ENCODE measurements around the gene PLCL2. TPM values are rescaled to one million over a fixed set of nuclear protein-coding genes. Genes with fewer than 3 reads are reported as not detected.

PLCL2 gene
- polyA plus RNA-seq, 2 of the 4 experiments (the other 2 are of a cell fraction), result 2.1 to 3.0 TPM

- H3K4me2 ChIP-seq, result no peak overlapping the region
- no peak for FAIRE-seq
- CTCF ChIA-PET, result no interaction called here
Observed at GRCh38 chr3:16887130-16887529, 2.4 kb downstream of the PLCL2 start.

DNA sequence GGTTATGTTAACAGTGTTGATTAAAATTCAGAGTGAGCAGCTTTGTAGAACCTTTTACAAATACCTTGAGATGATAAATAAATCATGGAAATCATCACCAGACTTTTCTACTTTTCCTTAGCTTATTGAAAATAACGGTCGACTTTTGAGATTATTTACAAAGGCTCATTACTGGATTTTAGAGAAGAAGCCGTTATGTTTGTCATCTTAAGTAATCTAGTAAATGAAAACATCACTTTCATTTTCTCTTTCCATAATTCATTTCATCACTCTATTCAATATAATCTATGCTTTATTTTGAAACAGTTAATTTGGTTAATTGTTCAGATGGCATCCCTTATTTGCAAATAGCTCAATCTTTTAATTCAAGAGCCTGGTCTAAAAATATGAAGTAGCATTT is 3.6 kb downstream of the PLCL2 start:
- no peak overlapping the region for H3K4me2 ChIP-seq
- ChIA-PET POLR2A (no interaction called here), CTCF (no interaction called here)
- 61% methylated on average over 3 of the region's 3 CpGs for WGBS (ENCODE audit: missing lambda C conversion rate)
- H3K4me3 ChIP-seq, result no peak overlapping the region
- H3K9me3 ChIP-seq, result no peaks in the 10 kb centered on the region
- TF ChIP-seq PHF8 (IDR thresholded peaks at IDR 0.05; ENCODE audit: borderline replicate concordance, low read depth) (no peak), HES2 (IDR thresholded peaks at IDR 0.05) (no peak), ESRRA (IDR thresholded peaks at IDR 0.05; ENCODE audit: borderline replicate concordance, low read length) (no peak), FOSL2 (IDR thresholded peaks at IDR 0.05) (no peak), FOSL2 (CRISPR knock-in tag; IDR thresholded peaks at IDR 0.05) (no peak), MAZ (IDR thresholded peaks at IDR 0.05; ENCODE audit: borderline replicate concordance, low read depth, low read length) (no peak), NFE2L2 (conservative IDR thresholded peaks at IDR 0.05; ENCODE audit: low read length) (no peak), EHMT2 (IDR thresholded peaks at IDR 0.05; ENCODE audit: low read depth) (no peak), JUN (IDR thresholded peaks at IDR 0.05) (no peak), POLR2A (IDR thresholded peaks at IDR 0.05; ENCODE audit: low read length) (no peak), SREBF2 (IDR thresholded peaks at IDR 0.05) (no peak), MAFK (IDR thresholded peaks at IDR 0.05; ENCODE audit: partially characterized antibody) (no peak), PBX3 (IDR thresholded peaks at IDR 0.05) (no peak), RARB (CRISPR knock-in tag; IDR thresholded peaks at IDR 0.05) (no peak)
- TF ChIP-seq, protein P1, sequence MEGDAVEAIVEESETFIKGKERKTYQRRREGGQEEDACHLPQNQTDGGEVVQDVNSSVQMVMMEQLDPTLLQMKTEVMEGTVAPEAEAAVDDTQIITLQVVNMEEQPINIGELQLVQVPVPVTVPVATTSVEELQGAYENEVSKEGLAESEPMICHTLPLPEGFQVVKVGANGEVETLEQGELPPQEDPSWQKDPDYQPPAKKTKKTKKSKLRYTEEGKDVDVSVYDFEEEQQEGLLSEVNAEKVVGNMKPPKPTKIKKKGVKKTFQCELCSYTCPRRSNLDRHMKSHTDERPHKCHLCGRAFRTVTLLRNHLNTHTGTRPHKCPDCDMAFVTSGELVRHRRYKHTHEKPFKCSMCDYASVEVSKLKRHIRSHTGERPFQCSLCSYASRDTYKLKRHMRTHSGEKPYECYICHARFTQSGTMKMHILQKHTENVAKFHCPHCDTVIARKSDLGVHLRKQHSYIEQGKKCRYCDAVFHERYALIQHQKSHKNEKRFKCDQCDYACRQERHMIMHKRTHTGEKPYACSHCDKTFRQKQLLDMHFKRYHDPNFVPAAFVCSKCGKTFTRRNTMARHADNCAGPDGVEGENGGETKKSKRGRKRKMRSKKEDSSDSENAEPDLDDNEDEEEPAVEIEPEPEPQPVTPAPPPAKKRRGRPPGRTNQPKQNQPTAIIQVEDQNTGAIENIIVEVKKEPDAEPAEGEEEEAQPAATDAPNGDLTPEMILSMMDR (IDR thresholded peaks at IDR 0.05), result no peak
- TF ChIP-seq, protein P2, sequence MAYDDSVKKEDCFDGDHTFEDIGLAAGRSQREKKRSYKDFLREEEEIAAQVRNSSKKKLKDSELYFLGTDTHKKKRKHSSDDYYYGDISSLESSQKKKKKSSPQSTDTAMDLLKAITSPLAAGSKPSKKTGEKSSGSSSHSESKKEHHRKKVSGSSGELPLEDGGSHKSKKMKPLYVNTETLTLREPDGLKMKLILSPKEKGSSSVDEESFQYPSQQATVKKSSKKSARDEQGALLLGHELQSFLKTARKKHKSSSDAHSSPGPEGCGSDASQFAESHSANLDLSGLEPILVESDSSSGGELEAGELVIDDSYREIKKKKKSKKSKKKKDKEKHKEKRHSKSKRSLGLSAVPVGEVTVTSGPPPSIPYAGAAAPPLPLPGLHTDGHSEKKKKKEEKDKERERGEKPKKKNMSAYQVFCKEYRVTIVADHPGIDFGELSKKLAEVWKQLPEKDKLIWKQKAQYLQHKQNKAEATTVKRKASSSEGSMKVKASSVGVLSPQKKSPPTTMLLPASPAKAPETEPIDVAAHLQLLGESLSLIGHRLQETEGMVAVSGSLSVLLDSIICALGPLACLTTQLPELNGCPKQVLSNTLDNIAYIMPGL (CRISPR knock-in tag; IDR thresholded peaks at IDR 0.05; ENCODE audit: borderline replicate concordance), result no peak
- H3K27ac ChIP-seq, result no peak overlapping the region
- FAIRE-seq (peak; percentile 87), ATAC-seq (no peak), DNase-seq (ENCODE audit: low read depth in 1 of 2, low spot score in 1 of 2) (no peak)
- peaks cover 8% of the 10 kb centered on the region; the same call in 2 of the 3 replicates for H3K4me1 ChIP-seq

More at GRCh38 chr3:16887130-16887529, 2.4 kb downstream of the PLCL2 start:
- no peaks in the 10 kb centered on the region for H3K9me3 ChIP-seq
- ATAC-seq, result no peak
- peaks cover 8% of the 10 kb centered on the region; the same call in 2 of the 3 replicates for H3K4me1 ChIP-seq
- no peak for DNase-seq (ENCODE audit: low read depth in 1 of 2, low spot score in 1 of 2)
- POLR2A ChIA-PET, result no interaction called here
- TF ChIP-seq HES2 (IDR thresholded peaks at IDR 0.05) (no peak), CBX2 (IDR thresholded peaks at IDR 0.05; ENCODE audit: borderline replicate concordance, low read depth) (no peak)
- no peak overlapping the region for H3K4me3 ChIP-seq
- 98% methylated on average over 1 of the region's 1 CpG for WGBS (ENCODE audit: missing lambda C conversion rate)
- no peak overlapping the region for H3K27ac ChIP-seq

- ChIA-PET CTCF (no interaction called here), POLR2A (no interaction called here)
- ATAC-seq, result no peak
- Histone ChIP-seq H3K4me1 (peaks cover 8% of the 10 kb centered on the region; the same call in 2 of the 3 replicates), H3K9me3 (no peaks in the 10 kb centered on the region), H3K4me3 (no peak overlapping the region), H3K27ac (no peak overlapping the region), H3K4me2 (no peak overlapping the region)
- FAIRE-seq, result no peak
- 83% methylated on average over 9 of the region's 9 CpGs for WGBS (ENCODE audit: missing lambda C conversion rate)
- TF ChIP-seq JUNB (IDR thresholded peaks at IDR 0.05), result no peak
- no peak for TF ChIP-seq RAD21 (conservative IDR thresholded peaks at IDR 0.05 in 1 of 2, IDR thresholded peaks at IDR 0.05 in 1 of 2)
- no peak for TF ChIP-seq HOXB13 (CRISPR knock-in tag; IDR thresholded peaks at IDR 0.05; ENCODE audit: low read depth)
- TF ChIP-seq MAFK (IDR thresholded peaks at IDR 0.05; ENCODE audit: partially characterized antibody), result no peak
- TF ChIP-seq HDAC2 (IDR thresholded peaks at IDR 0.05), result no peak
- TF ChIP-seq POLR2AphosphoS2 (conservative IDR thresholded peaks at IDR 0.05; ENCODE audit: low read length), result no peak
- no peak for TF ChIP-seq TFCP2L1 (CRISPR knock-in tag; IDR thresholded peaks at IDR 0.05)
- TF ChIP-seq SMC3 (IDR thresholded peaks at IDR 0.05), result no peak
- DNase-seq (ENCODE audit: low read depth in 1 of 2, low spot score in 1 of 2), result no peak
Observed at GRCh38 chr3:16888785-16889607, 4.2 kb downstream of the PLCL2 start.
